Measurements from ENCODE around the gene ZEB2. TPM values are rescaled to one million over a fixed set of nuclear protein-coding genes. Genes with fewer than 3 reads are reported as not detected.

ZEB2 gene
- 10 to 100 TPM; 19.4 to 20.6 TPM for total RNA-seq

GRCh38 chr2:144519934-144520731 lies at the start of gene ZEB2:
Gene ZEB2 (minus strand): TSS chr2:144520119. CDS start chr2:144517350, 2,769 bp downstream.
- ChIA-PET POLR2A (interaction anchor here (1.1 to 1.7 kb wide), 3 partner anchors 19 to 189 kb away, joined by 3 to 5 read pairs (median 3); no protein-coding TSS in a partner anchor), CTCF (interaction anchor here (1.8 kb wide), 1 partner anchor 278 kb away, joined by 3 read pairs; no protein-coding TSS in a partner anchor)
- peaks cover 27% of the 10 kb centered on the region for H3K4me1 Mint-ChIP-seq
- H3K36me3 Mint-ChIP-seq (ENCODE audit: low read depth), result peaks cover 8% of the 10 kb centered on the region
- peaks cover 41% of the 10 kb centered on the region for H3K27me3 Mint-ChIP-seq
- no peak within 1 kb of the TSS for H3K4me3 Mint-ChIP-seq
- no peaks in the 10 kb centered on the region for H3K9me3 Mint-ChIP-seq
- DNase-seq, result peak; percentile 52
- no peak within 1 kb of the TSS for H3K27ac Mint-ChIP-seq

GRCh38 chr2:144567745-144568144 lies 47.8 kb upstream of the ZEB2 start:
- DNase-seq, result no peak
- peaks cover 19% of the 10 kb centered on the region for H3K27me3 Mint-ChIP-seq
- ChIA-PET CTCF (no interaction called here), POLR2A (no interaction called here)
- H3K27ac Mint-ChIP-seq, result no peak overlapping the region
- H3K36me3 Mint-ChIP-seq (ENCODE audit: low read depth), result peaks cover 3% of the 10 kb centered on the region
- no peak overlapping the region for H3K4me3 Mint-ChIP-seq
- H3K9me3 Mint-ChIP-seq, result no peaks in the 10 kb centered on the region
- peaks cover 10% of the 10 kb centered on the region for H3K4me1 Mint-ChIP-seq

- Mint-ChIP-seq H3K27ac (no peak overlapping the region), H3K27me3 (peaks cover 18% of the 10 kb centered on the region), H3K4me3 (no peak overlapping the region), H3K9me3 (no peaks in the 10 kb centered on the region), H3K4me1 (peaks cover 5% of the 10 kb centered on the region), H3K36me3 (ENCODE audit: low read depth) (peaks cover under 1% of the 10 kb centered on the region)
- POLR2A ChIA-PET, result no interaction called here
- no peak for DNase-seq
- CTCF ChIA-PET, result no interaction called here
Measured at GRCh38 chr2:144566448-144566847, 46.5 kb upstream of the ZEB2 start.

GRCh38 chr2:144560251-144560650 lies 40.3 kb upstream of the ZEB2 start:
- ChIA-PET CTCF (no interaction called here), POLR2A (no interaction called here)
- no peak for DNase-seq
- Mint-ChIP-seq H3K4me3 (no peak overlapping the region), H3K4me1 (no peaks in the 10 kb centered on the region), H3K36me3 (ENCODE audit: low read depth) (no peaks in the 10 kb centered on the region), H3K9me3 (no peaks in the 10 kb centered on the region), H3K27ac (no peak overlapping the region), H3K27me3 (peaks cover 35% of the 10 kb centered on the region)

GRCh38 chr2:144559681-144560080 lies 39.8 kb upstream of the ZEB2 start:
- Mint-ChIP-seq H3K27me3 (peaks cover 34% of the 10 kb centered on the region), H3K4me3 (no peak overlapping the region), H3K36me3 (ENCODE audit: low read depth) (no peaks in the 10 kb centered on the region), H3K27ac (no peak overlapping the region), H3K4me1 (no peaks in the 10 kb centered on the region), H3K9me3 (no peaks in the 10 kb centered on the region)
- ChIA-PET POLR2A (no interaction called here), CTCF (no interaction called here)
- no peak for DNase-seq

- Mint-ChIP-seq H3K4me1 (no peaks in the 10 kb centered on the region), H3K9me3 (no peaks in the 10 kb centered on the region), H3K36me3 (ENCODE audit: low read depth) (no peaks in the 10 kb centered on the region), H3K27ac (no peak overlapping the region), H3K27me3 (peaks cover 34% of the 10 kb centered on the region), H3K4me3 (no peak overlapping the region)
- ChIA-PET POLR2A (no interaction called here), CTCF (no interaction called here)
- no peak for DNase-seq
Measured at GRCh38 chr2:144559242-144559641, 39.3 kb upstream of the ZEB2 start.

GRCh38 chr2:144554492-144555210 lies 34.7 kb upstream of the ZEB2 start:
- ChIA-PET POLR2A (no interaction called here), CTCF (no interaction called here)
- Mint-ChIP-seq H3K4me1 (peaks cover 9% of the 10 kb centered on the region), H3K36me3 (ENCODE audit: low read depth) (no peaks in the 10 kb centered on the region), H3K27ac (no peak overlapping the region), H3K9me3 (no peaks in the 10 kb centered on the region), H3K27me3 (peaks cover 19% of the 10 kb centered on the region), H3K4me3 (no peak overlapping the region)
- no peak for DNase-seq

GRCh38 chr2:144553379-144553778 lies 33.5 kb upstream of the ZEB2 start:
- H3K4me3 Mint-ChIP-seq, result no peak overlapping the region
- H3K27me3 Mint-ChIP-seq, result peaks cover 12% of the 10 kb centered on the region
- H3K27ac Mint-ChIP-seq, result no peak overlapping the region
- DNase-seq, result no peak
- peaks cover 9% of the 10 kb centered on the region for H3K4me1 Mint-ChIP-seq
- POLR2A ChIA-PET, result no interaction called here
- no peaks in the 10 kb centered on the region for H3K36me3 Mint-ChIP-seq (ENCODE audit: low read depth)
- CTCF ChIA-PET, result no interaction called here
- no peaks in the 10 kb centered on the region for H3K9me3 Mint-ChIP-seq

GRCh38 chr2:144552821-144553220 lies 32.9 kb upstream of the ZEB2 start:
- no peaks in the 10 kb centered on the region for H3K36me3 Mint-ChIP-seq (ENCODE audit: low read depth)
- peaks cover 10% of the 10 kb centered on the region for H3K27me3 Mint-ChIP-seq
- H3K4me3 Mint-ChIP-seq, result no peak overlapping the region
- peaks cover 13% of the 10 kb centered on the region for H3K4me1 Mint-ChIP-seq
- ChIA-PET CTCF (interaction anchor here (0.7 kb wide), 1 partner anchor 101 kb away, joined by 3 read pairs; no protein-coding TSS in a partner anchor), POLR2A (no interaction called here)
- no peaks in the 10 kb centered on the region for H3K9me3 Mint-ChIP-seq
- DNase-seq, result no peak
- H3K27ac Mint-ChIP-seq, result no peak overlapping the region

GRCh38 chr2:144550911-144551310 lies 31.0 kb upstream of the ZEB2 start:
- H3K27ac Mint-ChIP-seq, result no peak overlapping the region
- peaks cover 14% of the 10 kb centered on the region for H3K27me3 Mint-ChIP-seq
- no peak for DNase-seq
- ChIA-PET CTCF (no interaction called here), POLR2A (no interaction called here)
- H3K9me3 Mint-ChIP-seq, result no peaks in the 10 kb centered on the region
- no peak overlapping the region for H3K4me3 Mint-ChIP-seq
- H3K4me1 Mint-ChIP-seq, result peaks cover 13% of the 10 kb centered on the region
- H3K36me3 Mint-ChIP-seq (ENCODE audit: low read depth), result no peaks in the 10 kb centered on the region

- no peak overlapping the region for H3K4me3 Mint-ChIP-seq
- POLR2A ChIA-PET, result no interaction called here
- no peak overlapping the region for H3K27ac Mint-ChIP-seq
- peaks cover 10% of the 10 kb centered on the region for H3K27me3 Mint-ChIP-seq
- peaks cover 13% of the 10 kb centered on the region for H3K4me1 Mint-ChIP-seq
- DNase-seq, result no peak
- H3K9me3 Mint-ChIP-seq, result no peaks in the 10 kb centered on the region
- H3K36me3 Mint-ChIP-seq (ENCODE audit: low read depth), result no peaks in the 10 kb centered on the region
- CTCF ChIA-PET, result no interaction called here
Measured at GRCh38 chr2:144550084-144550483, 30.2 kb upstream of the ZEB2 start.

- peaks cover 11% of the 10 kb centered on the region for H3K27me3 Mint-ChIP-seq
- no peaks in the 10 kb centered on the region for H3K9me3 Mint-ChIP-seq
- H3K36me3 Mint-ChIP-seq (ENCODE audit: low read depth), result no peaks in the 10 kb centered on the region
- no peak for DNase-seq
- no peak overlapping the region for H3K4me3 Mint-ChIP-seq
- ChIA-PET POLR2A (no interaction called here), CTCF (no interaction called here)
- no peak overlapping the region for H3K27ac Mint-ChIP-seq
- H3K4me1 Mint-ChIP-seq, result peaks cover 11% of the 10 kb centered on the region
Measured at GRCh38 chr2:144548532-144549191, 28.7 kb upstream of the ZEB2 start.

GRCh38 chr2:144548088-144548487 lies 28.2 kb upstream of the ZEB2 start:
- peaks cover 7% of the 10 kb centered on the region for H3K4me1 Mint-ChIP-seq
- ChIA-PET POLR2A (no interaction called here), CTCF (no interaction called here)
- DNase-seq, result no peak
- no peaks in the 10 kb centered on the region for H3K9me3 Mint-ChIP-seq
- no peaks in the 10 kb centered on the region for H3K36me3 Mint-ChIP-seq (ENCODE audit: low read depth)
- H3K4me3 Mint-ChIP-seq, result no peak overlapping the region
- no peak overlapping the region for H3K27ac Mint-ChIP-seq
- peaks cover 12% of the 10 kb centered on the region for H3K27me3 Mint-ChIP-seq

Measured in activated CD4-positive, alpha-beta memory T cell treated with anti-CD3 and anti-CD28 coated beads, Interleukin-2, amount 10 ng/mL, durations not matched to agents 7 days and 5 days (primary cell).